HepG2 (cell line): Measurements from ENCODE around the gene SLC15A3. TPM values are rescaled to one million over a fixed set of nuclear protein-coding genes. Genes with fewer than 3 reads are reported as not detected.

Experiments
- ATAC-seq: fragments of 200-7000 bp; cut with Tn5 transposase; 3 replicates; pipeline ENCODE4 v1.9.1; 2020; ENCODE audit warnings: mild to moderate bottlenecking, moderate library complexity
- BruUV-seq: library from RNA; stranded (reverse); fragments of 400-500 nt; replicated peaks from 2 replicates; lab custom pipeline; 2021; lab: Mats Ljungman, UMichigan
- CTCF ChIA-PET: fragments of 300-600 bp; formaldehyde crosslinking; extraction: SDS; loops from one replicate; lab custom pipeline; 2021; ENCODE audit warnings: low total read pairs, inconsistent platforms, low intra/inter-chr PET ratio; lab: Yijun Ruan, JAX
- POLR2A ChIA-PET: fragments of 350-600 bp; sonication (Branson Sonifier 250); formaldehyde crosslinking; loops from one replicate; lab custom pipeline; 2020; ENCODE audit warnings: antibody characterized with exemption, inconsistent platforms; lab: Yijun Ruan, JAX
- DNase-seq: peaks from one replicate; pipeline ENCODE4 v3.0.0-alpha.2; 2015; ENCODE audit warnings: low spot score
- FAIRE-seq: peaks from 3 replicates; lab custom pipeline; 2011; peaks lifted over from hg19 to GRCh38; lab: Jason Lieb, UNC
- H2AFZ ChIP-seq: one replicate; pipeline ENCODE4 v1.6.1; 2011; ENCODE audit warnings: low read length, inconsistent platforms
- H3K27ac ChIP-seq: fragments of 300-600 bp; 3 replicates; pipeline ENCODE4 v1.8.0; 2011; ENCODE audit warnings: mixed run types, mild to moderate bottlenecking, mixed read lengths, low read length, inconsistent platforms; ENCODE audit not compliant: insufficient read depth; ENCODE audit errors: extremely low read length
- H3K27me3 ChIP-seq, 2 experiments: fragments of 200-600 bp in 1 of 2; 2 replicates in 1 of 2; 3 replicates in 1 of 2; pipeline versions ENCODE4 v1.6.0 to v1.8.0; 2011; ENCODE audit warnings: low read length in 2 of 2, mild to moderate bottlenecking in 2 of 2, moderate library complexity in 2 of 2, inconsistent platforms in 1 of 2; ENCODE audit not compliant: insufficient read depth in 2 of 2, control insufficient read depth in 1 of 2
- H3K36me3 ChIP-seq, 2 experiments: fragments of 200-600 bp in 1 of 2; replicated peaks in 1 of 2; 2 replicates in 1 of 2; 3 replicates in 1 of 2; pipeline versions ENCODE4 v1.5.1 to v1.8.0; 2011; ENCODE audit warnings: low read length in 2 of 2, inconsistent platforms in 1 of 2; ENCODE audit not compliant: insufficient read depth in 2 of 2, control insufficient read depth in 1 of 2
- H3K4me1 ChIP-seq: 2 replicates; pipeline ENCODE4 v1.5.1; 2012; ENCODE audit warnings: low read length, inconsistent platforms; ENCODE audit not compliant: insufficient read depth
- H3K4me2 ChIP-seq: 2 replicates; pipeline ENCODE4 v1.6.0; 2011; ENCODE audit warnings: low read depth, low read length, inconsistent platforms
- H3K4me3 ChIP-seq, 3 experiments: fragments of 200-600 bp in 1 of 3; sonication (generic), shearing (Covaris generic) in 1 of 3; replicated peaks in 1 of 3; 2 replicates each; pipeline ENCODE4 v1.5.1; 2011 to 2016; ENCODE audit warnings: low read length in 3 of 3, inconsistent platforms in 2 of 3, low read depth in 2 of 3, mild to moderate bottlenecking in 2 of 3, control low read depth in 1 of 3, mixed read lengths in 1 of 3; ENCODE audit not compliant: insufficient read depth in 1 of 3
- H3K79me2 ChIP-seq: one replicate; pipeline ENCODE4 v1.6.1; 2011; ENCODE audit warnings: low read length, inconsistent platforms; ENCODE audit not compliant: insufficient read depth
- H3K9ac ChIP-seq: 2 replicates; pipeline ENCODE4 v1.6.0; 2011; ENCODE audit warnings: mild to moderate bottlenecking, low read depth, low read length, inconsistent platforms; ENCODE audit not compliant: insufficient read depth
- H3K9me3 ChIP-seq: 2 replicates; pipeline ENCODE4 v1.5.1; 2012; ENCODE audit warnings: mild to moderate bottlenecking, low read length
- H4K20me1 ChIP-seq: 2 replicates; pipeline ENCODE4 v1.6.0; 2011; ENCODE audit warnings: inconsistent platforms, mild to moderate bottlenecking, low read length, moderate library complexity; ENCODE audit not compliant: insufficient read depth
- NCOA2 ChIP-seq: sonication (generic); formaldehyde crosslinking; IDR thresholded peaks from 2 replicates; pipeline ENCODE4 v1.8.0; 2022; ENCODE audit warnings: inconsistent platforms
- POLR2G ChIP-seq: fragments of 200-400 bp; formaldehyde crosslinking; IDR thresholded peaks from 2 replicates; pipeline ENCODE4 v1.6.1; 2018; ENCODE audit warnings: mild to moderate bottlenecking, low read depth, low read length, moderate library complexity
- WGBS: methylation state at CpG from one replicate; pipeline ENCODE4 v1.1.6; 2017; ENCODE audit warnings: low lambda C conversion rate; 5-methylcytosine and 5-hydroxymethylcytosine counted together
- in situ Hi-C: cut with HindIII; loops from 2 replicates; pipeline ENCODE4 v1.10.0; 2017; ENCODE audit warnings: low pct_unique_long_range_greater_than_20kb; ENCODE audit not compliant: extremely low pct_ligation_motif_present
- intact Hi-C: fragments of 100-400 bp; cut with micrococcal nuclease; formaldehyde crosslinking; loops from one replicate; pipeline ENCODE4 v1.10.0; 2022; ENCODE audit not compliant: unreplicated experiment
- polyA plus RNA-seq, 8 experiments: library from polyadenylated mRNA; depleted of rRNA in 3 of 8; stranded (reverse) in 7 of 8; unstranded in 1 of 8; fragments of >200 nt; fragmentation: Illumina TruSeq in 4 of 8; extraction: Trizol in 4 of 8; gene quantifications; 2 replicates each; pipeline versions ENCODE4 v1.2.1 to v1.2.3, GENCODE V29; 2011 to 2016; ENCODE audit warnings: low read depth in 4 of 8, missing spikeins in 1 of 8, mixed read lengths in 1 of 8; ENCODE audit not compliant: insufficient read depth in 1 of 8
- total RNA-seq, 5 experiments: library from RNA; depleted of rRNA; stranded (reverse); fragments of >200 nt; fragmentation: Illumina TruSeq; extraction: Trizol; gene quantifications; 2 replicates each; pipeline ENCODE4 v1.2.3, GENCODE V29; 2016; ENCODE audit warnings: low read depth in 1 of 5
- TF ChIP-seq, protein P1 (sequence below): sonication (generic); formaldehyde crosslinking; IDR thresholded peaks from 2 replicates; pipeline ENCODE4 v1.9.0; 2021; ENCODE audit warnings: missing genetic modification reagents, mild to moderate bottlenecking, borderline replicate concordance

SLC15A3 gene
- total and polyA plus RNA-seq, 2 of the 13 experiments (the other 11 are each of a cell fraction or from before 2014, with no cell fraction given), result 0.45 to 0.77 TPM

DNA sequence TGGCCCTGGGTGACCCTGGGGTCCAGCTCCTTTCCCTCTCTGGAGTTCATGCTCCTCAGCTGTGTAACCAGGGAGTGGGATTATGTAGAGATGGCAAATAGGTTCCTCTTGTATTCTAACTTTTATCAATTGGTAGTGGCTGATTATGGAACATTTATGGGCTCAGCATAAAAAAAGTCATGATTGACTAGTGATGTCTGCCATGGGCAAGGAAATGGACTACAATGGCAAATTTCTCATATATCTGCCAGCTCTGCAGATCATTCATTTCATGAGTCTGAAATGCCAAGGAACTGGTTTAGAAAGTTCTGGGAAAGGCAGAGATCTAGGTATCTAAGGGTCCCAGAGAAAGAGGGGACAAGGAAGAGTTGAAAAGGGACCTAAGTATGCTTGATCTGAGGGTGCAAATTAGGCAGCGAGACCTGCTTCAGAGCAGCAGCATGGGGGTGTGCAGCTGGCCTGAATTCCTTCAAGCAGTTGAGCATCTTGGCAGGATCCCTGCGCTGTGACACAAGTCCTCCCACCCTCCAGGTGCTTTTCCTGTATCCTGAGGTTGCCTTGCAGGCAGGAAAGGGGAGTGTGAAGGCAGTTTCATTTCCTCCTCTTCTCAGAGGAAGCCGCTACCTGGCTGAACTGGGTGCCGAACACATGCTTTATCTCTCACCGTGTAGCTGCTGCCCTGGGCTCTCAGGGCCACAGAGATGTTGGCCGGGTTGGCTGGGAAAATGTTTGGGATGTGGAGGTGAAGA is 10.4 kb downstream of the SLC15A3 start:
- H3K4me3 ChIP-seq, result no peak overlapping the region
- TF ChIP-seq NCOA2 (CRISPR knock-in tag), result no peak
- ChIA-PET POLR2A (no interaction called here), CTCF (no interaction called here)
- no TSS peak for BruUV-seq
- no peaks in the 10 kb centered on the region for H3K4me1 ChIP-seq
- no peaks in the 10 kb centered on the region for H3K79me2 ChIP-seq
- 60% methylated on average over 5 of the region's 6 CpGs for WGBS
- FAIRE-seq (no peak), DNase-seq (no peak), ATAC-seq (no peak)
- H3K27me3 ChIP-seq, result peaks cover 0 to 2% of the 10 kb centered on the region in 2 experiments; a peak in 2 of 5 replicates
- H2AFZ ChIP-seq, result no peak overlapping the region
- no peak overlapping the region for H3K27ac ChIP-seq
- H3K4me2 ChIP-seq, result no peak overlapping the region
- no peaks in the 10 kb centered on the region for H4K20me1 ChIP-seq
- intact Hi-C loops, result no loop called here
- H3K9me3 ChIP-seq, result no peaks in the 10 kb centered on the region
- in situ Hi-C loops, result no loop called here
- H3K9ac ChIP-seq, result no peak overlapping the region
- no peaks in the 10 kb centered on the region for H3K36me3 ChIP-seq

DNA sequence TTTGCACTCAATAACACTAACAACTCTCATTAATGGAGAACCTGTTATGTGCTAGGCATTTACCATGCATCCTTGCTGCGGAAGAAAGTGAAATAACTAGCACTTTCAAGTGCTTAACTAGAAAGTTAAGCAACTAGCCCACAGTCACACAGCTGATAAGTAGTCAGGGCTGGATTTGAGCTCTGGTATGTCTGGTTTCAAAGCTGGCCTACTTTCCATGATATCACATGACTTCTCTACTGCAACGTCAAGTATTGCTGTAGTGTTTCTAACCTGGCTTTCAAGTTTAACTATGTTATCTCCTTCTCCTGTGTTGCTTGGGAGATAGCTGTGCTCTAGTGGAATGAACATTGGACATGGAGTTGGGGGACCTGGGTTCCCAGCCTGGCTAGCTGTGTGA is 12.1 kb downstream of the SLC15A3 start:
- POLR2A ChIA-PET, result interaction anchor here (1.1 kb wide), 1 partner anchor 10 kb away, joined by 3 read pairs; no protein-coding TSS in a partner anchor
- BruUV-seq, result no TSS peak

More for the DNA sequence above, 12.1 kb downstream of the SLC15A3 start:
- no peak for DNase-seq
- no peak overlapping the region for H2AFZ ChIP-seq
- 42% methylated on average over 2 of the region's 2 CpGs for WGBS
- no peak for FAIRE-seq
- H3K9me3 ChIP-seq, result no peaks in the 10 kb centered on the region
- no peak overlapping the region for H3K4me2 ChIP-seq
- intact Hi-C loops, result no loop called here
- no peaks in the 10 kb centered on the region for H3K79me2 ChIP-seq
- no peaks in the 10 kb centered on the region for H3K36me3 ChIP-seq
- H3K9ac ChIP-seq, result no peak overlapping the region
- H4K20me1 ChIP-seq, result no peaks in the 10 kb centered on the region
- TF ChIP-seq, protein P1, sequence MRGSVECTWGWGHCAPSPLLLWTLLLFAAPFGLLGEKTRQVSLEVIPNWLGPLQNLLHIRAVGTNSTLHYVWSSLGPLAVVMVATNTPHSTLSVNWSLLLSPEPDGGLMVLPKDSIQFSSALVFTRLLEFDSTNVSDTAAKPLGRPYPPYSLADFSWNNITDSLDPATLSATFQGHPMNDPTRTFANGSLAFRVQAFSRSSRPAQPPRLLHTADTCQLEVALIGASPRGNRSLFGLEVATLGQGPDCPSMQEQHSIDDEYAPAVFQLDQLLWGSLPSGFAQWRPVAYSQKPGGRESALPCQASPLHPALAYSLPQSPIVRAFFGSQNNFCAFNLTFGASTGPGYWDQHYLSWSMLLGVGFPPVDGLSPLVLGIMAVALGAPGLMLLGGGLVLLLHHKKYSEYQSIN (CRISPR knock-in tag), result no peak
- TF ChIP-seq POLR2G, result no peak
- in situ Hi-C loops, result no loop called here
- peaks cover 0 to 2% of the 10 kb centered on the region in 2 experiments; a peak in 2 of 5 replicates for H3K27me3 ChIP-seq
- H3K4me1 ChIP-seq, result no peaks in the 10 kb centered on the region
- no peak for ATAC-seq
- H3K4me3 ChIP-seq, result no peak overlapping the region
- no peak overlapping the region for H3K27ac ChIP-seq
- CTCF ChIA-PET, result no interaction called here
